Tibial nerve (tissue), 3 donors: ENCODE measurements around the gene ZYG11B.

ENCODE experiments used
- CTCF ChIP-seq, 5 experiments: fragments of 200-600 bp in 3 of 5; fragments of 450-650 bp in 2 of 5; sonication (generic) in 3 of 5; IDR thresholded peaks; one replicate each; pipeline ENCODE4 v1.5.1; 2016 to 2019; ENCODE audit warnings: antibody characterized with exemption in 5 of 5, mild to moderate bottlenecking in 3 of 5, moderate library complexity in 2 of 5
- POLR2A ChIP-seq, 2 donors: fragments of 450-650 bp; IDR thresholded peaks; one replicate each; pipeline ENCODE4 v1.6.1; 2017; ENCODE audit warnings: antibody characterized with exemption in 2 of 2, mild to moderate bottlenecking in 2 of 2, moderate library complexity in 2 of 2

GRCh38 chr1:52747450-52747849, 21.2 kb downstream of the ZYG11B start:
- TF ChIP-seq POLR2A (IDR thresholded peaks at IDR 0.05) (no peak), CTCF (IDR thresholded peaks at IDR 0.05) (no peak)
